ENCODE results near the gene ATG101. TPM values are rescaled to one million over a fixed set of nuclear protein-coding genes. Genes with fewer than 3 reads are reported as not detected.

ATG101 gene
- polyA plus RNA-seq, 1 donor (not counting 4 experiments of a cell fraction or from before 2014, with no cell fraction given), result 62.7 TPM

- no peaks in the 10 kb centered on the region for H3K9me1 ChIP-seq (ENCODE audit: control insufficient read depth, extremely low read depth, insufficient read depth, low read length)
- peak overlapping the region; percentile 87 for H3K9ac ChIP-seq (ENCODE audit: control insufficient read depth, extremely low read depth, insufficient read depth, low read length)
- H3K36me3 ChIP-seq (ENCODE audit: control insufficient read depth in 2 of 2, extremely low read depth in 1 of 2, insufficient read depth in 2 of 2, low read length in 2 of 2), result no peaks in the 10 kb centered on the region
- no peaks in the 10 kb centered on the region for H4K20me1 ChIP-seq (ENCODE audit: control insufficient read depth, extremely low read depth, insufficient read depth, low read length)
- peaks cover 23% of the 10 kb centered on the region for H3K4me1 ChIP-seq (ENCODE audit: control insufficient read depth, extremely low read depth, insufficient read depth, low read length)
- no peaks in the 10 kb centered on the region for H3K9me3 ChIP-seq (ENCODE audit: control insufficient read depth, low read depth, low read length)
- no peak for DNase-seq (ENCODE audit: low read depth, low spot score)
- peak overlapping the region; percentile 33 for H3K27ac ChIP-seq (ENCODE audit: control insufficient read depth, insufficient read depth, low read length)
- peak overlapping the region; percentile 95 for H3K4me2 ChIP-seq (ENCODE audit: control insufficient read depth, extremely low read depth, insufficient read depth, low read depth, low read length)
- dilution Hi-C loops (cut with MboI; ENCODE audit: extremely low pct_ligation_motif_present, low sequenced_read_pairs), result no loop called here
- FAIRE-seq, result no peak
- H3K79me2 ChIP-seq (ENCODE audit: control insufficient read depth, insufficient read depth, low read length), result no peaks in the 10 kb centered on the region
- H2AFZ ChIP-seq (ENCODE audit: control insufficient read depth, low read length), result peak overlapping the region; percentile 88
- H3K4me3 ChIP-seq (ENCODE audit: control insufficient read depth in 2 of 3, extremely low read depth in 1 of 3, insufficient read depth in 2 of 3, low read depth in 1 of 3, low read length in 3 of 3), result peak overlapping the region; percentile 34 to 67 (median 63)
- no peaks in the 10 kb centered on the region for H3K27me3 ChIP-seq (ENCODE audit: control insufficient read depth, extremely low read depth, insufficient read depth, low read length)
- TF ChIP-seq EZH2 (IDR thresholded peaks at IDR 0.05; ENCODE audit: low read length) (no peak), CTCF (optimal IDR thresholded peaks at IDR 0.05 in 1 of 3, IDR thresholded peaks at IDR 0.05 in 1 of 3, conservative IDR thresholded peaks at IDR 0.05 in 1 of 3; ENCODE audit: extremely low read depth in 1 of 3, insufficient read depth in 2 of 3, low read length in 3 of 3) (no peak)
Observed at GRCh38 chr12:52050116-52050757, 19.5 kb upstream of the ATG101 start.

- Histone ChIP-seq H3K4me2 (ENCODE audit: control insufficient read depth, extremely low read depth, insufficient read depth, low read depth, low read length) (peak within 1 kb of the TSS; percentile 95), H2AFZ (ENCODE audit: control insufficient read depth, low read length) (peak within 1 kb of the TSS; percentile 88), H3K27me3 (ENCODE audit: control insufficient read depth, extremely low read depth, insufficient read depth, low read length) (no peaks in the 10 kb centered on the region), H3K9me1 (ENCODE audit: control insufficient read depth, extremely low read depth, insufficient read depth, low read length) (no peaks in the 10 kb centered on the region), H3K9ac (ENCODE audit: control insufficient read depth, extremely low read depth, insufficient read depth, low read length) (peak within 1 kb of the TSS; percentile 87), H3K79me2 (ENCODE audit: control insufficient read depth, insufficient read depth, low read length) (no peaks in the 10 kb centered on the region), H3K4me3 (ENCODE audit: control insufficient read depth in 2 of 3, extremely low read depth in 1 of 3, insufficient read depth in 2 of 3, low read depth in 1 of 3, low read length in 3 of 3) (peak within 1 kb of the TSS; percentile 34 to 67 (median 63)), H3K9me3 (ENCODE audit: control insufficient read depth, low read depth, low read length) (no peaks in the 10 kb centered on the region), H3K27ac (ENCODE audit: control insufficient read depth, insufficient read depth, low read length) (peak within 1 kb of the TSS; percentile 33), H4K20me1 (ENCODE audit: control insufficient read depth, extremely low read depth, insufficient read depth, low read length) (no peaks in the 10 kb centered on the region), H3K36me3 (ENCODE audit: control insufficient read depth in 2 of 2, extremely low read depth in 1 of 2, insufficient read depth in 2 of 2, low read length in 2 of 2) (no peaks in the 10 kb centered on the region), H3K4me1 (ENCODE audit: control insufficient read depth, extremely low read depth, insufficient read depth, low read length) (peaks cover 23% of the 10 kb centered on the region)
- DNase-seq (ENCODE audit: low read depth, low spot score), result no peak
- dilution Hi-C loops (cut with MboI; ENCODE audit: extremely low pct_ligation_motif_present, low sequenced_read_pairs), result no loop called here
- no peak for TF ChIP-seq CTCF (optimal IDR thresholded peaks at IDR 0.05 in 1 of 3, IDR thresholded peaks at IDR 0.05 in 1 of 3, conservative IDR thresholded peaks at IDR 0.05 in 1 of 3; ENCODE audit: extremely low read depth in 1 of 3, insufficient read depth in 2 of 3, low read length in 3 of 3)
- TF ChIP-seq EZH2 (IDR thresholded peaks at IDR 0.05; ENCODE audit: low read length), result no peak
- FAIRE-seq, result no peak
Observed at GRCh38 chr12:52050758-52051541, 18.8 kb upstream of the ATG101 start, which contains the start of gene NR4A1. Gene NR4A1 (plus strand): TSS chr12:52051442. CDS start chr12:52054329, 2,887 bp downstream.
